BLaER1 treated with 17β-estradiol and CSF1 and Interleukin-3, amounts not matched to agents 10 nM and 100 nM (cell line): ENCODE data around the gene ZC3H12D.
A peak's percentile ranks its signal among the peaks of the same experiment; 100 is the strongest.

Experiments used
- H3K27ac ChIP-seq, 11 experiments: shearing (Covaris generic); formaldehyde crosslinking; 2 replicates each; pipeline ENCODE4 v1.8.1; 2022
- H3K27me3 ChIP-seq, 11 experiments: shearing (Covaris generic); formaldehyde crosslinking; 2 replicates each; pipeline ENCODE4 v1.8.1; 2022
- H3K36me3 ChIP-seq, 11 experiments: shearing (Covaris generic); formaldehyde crosslinking; 2 replicates each; pipeline ENCODE4 v1.8.1; 2022
- H3K4me1 ChIP-seq, 10 experiments: shearing (Covaris generic); formaldehyde crosslinking; 2 replicates each; pipeline ENCODE4 v1.8.1; 2022
- H3K4me2 ChIP-seq, 11 experiments: shearing (Covaris generic); formaldehyde crosslinking; 2 replicates each; pipeline ENCODE4 v1.8.1; 2022
- H3K4me3 ChIP-seq, 10 experiments: shearing (Covaris generic); formaldehyde crosslinking; 2 replicates each; pipeline ENCODE4 v1.8.1; 2022
- H3K9ac ChIP-seq, 11 experiments: shearing (Covaris generic); formaldehyde crosslinking; 2 replicates each; pipeline ENCODE4 v1.8.1; 2022
- H3K9me3 ChIP-seq, 11 experiments: shearing (Covaris generic); formaldehyde crosslinking; replicated peaks in 1 of 11; 2 replicates each; pipeline ENCODE4 v1.8.1; 2022
- H4K20me1 ChIP-seq, 11 experiments: shearing (Covaris generic); formaldehyde crosslinking; 2 replicates each; pipeline ENCODE4 v1.8.1; 2022
- Cebpa-rat ChIP-seq, 11 experiments: shearing (Covaris generic); IDR thresholded peaks; 2 replicates each; pipeline ENCODE4 v1.8.1; 2022

Gene ZC3H12D

GRCh38 chr6:149425224-149425623 is 59.6 kb downstream of the ZC3H12D start:
- Histone ChIP-seq H4K20me1 (no peaks in the 10 kb centered on the region), H3K36me3 (no peaks in the 10 kb centered on the region), H3K4me1 (peaks cover 11 to 50% (median 16%) of the 10 kb centered on the region in 10 experiments; a peak in 17 of 20 replicates), H3K4me2 (peak overlapping the region in 3 of 11 experiments; percentile 80 to 87 (median 87); a peak in 4 of 22 replicates), H3K27me3 (no peaks in the 10 kb centered on the region), H3K4me3 (no peak overlapping the region), H3K9me3 (no peaks in the 10 kb centered on the region), H3K27ac (peak overlapping the region in 2 of 11 experiments; percentile 77 to 90; a peak in 2 of 22 replicates), H3K9ac (peak overlapping the region in 1 of 11 experiments; percentile 76; a peak in 1 of 22 replicates)
- no peak for TF ChIP-seq Cebpa-rat (IDR thresholded peaks at IDR 0.05)

- Histone ChIP-seq H4K20me1 (no peaks in the 10 kb centered on the region), H3K4me1 (peaks cover 11 to 56% (median 16%) of the 10 kb centered on the region in 10 experiments; a peak in 17 of 20 replicates), H3K9ac (peak overlapping the region in 3 of 11 experiments; percentile 56 to 76 (median 67); a peak in 6 of 22 replicates), H3K4me3 (no peak overlapping the region), H3K27ac (peak overlapping the region in 3 of 11 experiments; percentile 69 to 90 (median 77); a peak in 7 of 22 replicates), H3K9me3 (no peaks in the 10 kb centered on the region), H3K27me3 (no peaks in the 10 kb centered on the region), H3K4me2 (peak overlapping the region in 10 of 11 experiments; percentile 19 to 87 (median 46); a peak in 17 of 22 replicates), H3K36me3 (no peaks in the 10 kb centered on the region)
- TF ChIP-seq Cebpa-rat (IDR thresholded peaks at IDR 0.05) = no peak
Observed at GRCh38 chr6:149423964-149424440, 60.8 kb downstream of the ZC3H12D start.

GRCh38 chr6:149422581-149422980 is 62.2 kb downstream of the ZC3H12D start:
- H4K20me1 ChIP-seq = no peaks in the 10 kb centered on the region
- no peak for TF ChIP-seq Cebpa-rat (IDR thresholded peaks at IDR 0.05)
- H3K9me3 ChIP-seq = no peaks in the 10 kb centered on the region
- no peaks in the 10 kb centered on the region for H3K36me3 ChIP-seq
- no peaks in the 10 kb centered on the region for H3K27me3 ChIP-seq
- H3K27ac ChIP-seq = peak overlapping the region in 3 of 11 experiments; percentile 69 to 90 (median 77); a peak in 5 of 22 replicates
- H3K4me1 ChIP-seq = peaks cover 11 to 65% (median 16%) of the 10 kb centered on the region in 10 experiments; a peak in 17 of 20 replicates
- 0 out of 20 replicates have a peak overlapping the region, but pooled peaks of 1 of the 10 experiments have one; percentile 1 for H3K4me3 ChIP-seq
- H3K9ac ChIP-seq = peak overlapping the region in 3 of 11 experiments; percentile 56 to 76 (median 67); a peak in 4 of 22 replicates
- peak overlapping the region in 5 of 11 experiments; percentile 32 to 87 (median 80); a peak in 8 of 22 replicates for H3K4me2 ChIP-seq

- H3K4me1 ChIP-seq = peaks cover 11 to 67% (median 16%) of the 10 kb centered on the region in 10 experiments; a peak in 17 of 20 replicates
- no peak overlapping the region for H3K4me2 ChIP-seq
- no peaks in the 10 kb centered on the region for H3K27me3 ChIP-seq
- no peaks in the 10 kb centered on the region for H3K36me3 ChIP-seq
- no peaks in the 10 kb centered on the region for H4K20me1 ChIP-seq
- no peak overlapping the region for H3K27ac ChIP-seq
- peaks cover 0 to 3% (median 0%) of the 10 kb centered on the region in 11 experiments; a peak in 3 of 22 replicates for H3K9me3 ChIP-seq
- H3K9ac ChIP-seq = no peak overlapping the region
- no peak overlapping the region for H3K4me3 ChIP-seq
- TF ChIP-seq Cebpa-rat (IDR thresholded peaks at IDR 0.05) = no peak
Observed at GRCh38 chr6:149421132-149421531, 63.7 kb downstream of the ZC3H12D start.

- Histone ChIP-seq H3K4me3 (no peak overlapping the region), H3K9ac (no peak overlapping the region), H3K27ac (no peak overlapping the region), H3K27me3 (no peaks in the 10 kb centered on the region), H4K20me1 (no peaks in the 10 kb centered on the region), H3K9me3 (peaks cover 0 to 16% (median 1%) of the 10 kb centered on the region in 11 experiments; a peak in 5 of 22 replicates), H3K36me3 (peaks cover 0 to 5% (median 1%) of the 10 kb centered on the region in 11 experiments; a peak in 4 of 22 replicates), H3K4me2 (peak overlapping the region in 2 of 11 experiments; percentile 18 to 56; a peak in 4 of 22 replicates), H3K4me1 (peaks cover 11 to 59% (median 16%) of the 10 kb centered on the region in 10 experiments; a peak in 17 of 20 replicates)
- no peak for TF ChIP-seq Cebpa-rat (IDR thresholded peaks at IDR 0.05)
Observed at GRCh38 chr6:149419696-149420404, 65.0 kb downstream of the ZC3H12D start.

GRCh38 chr6:149414821-149415220 is 70.0 kb downstream of the ZC3H12D start:
- Histone ChIP-seq H4K20me1 (0 out of 22 replicates have a peak, but pooled peaks cover 0 to 8% (median 0%) of the 10 kb centered on the region in 11 experiments), H3K4me3 (no peak overlapping the region), H3K4me1 (peaks cover 0 to 50% (median 10%) of the 10 kb centered on the region in 10 experiments; a peak in 12 of 20 replicates), H3K9ac (no peak overlapping the region), H3K36me3 (peaks cover 22 to 54% (median 36%) of the 10 kb centered on the region in 11 experiments), H3K4me2 (no peak overlapping the region), H3K27me3 (no peaks in the 10 kb centered on the region), H3K27ac (no peak overlapping the region), H3K9me3 (peaks cover 0 to 16% (median 4%) of the 10 kb centered on the region in 11 experiments; a peak in 5 of 22 replicates)
- TF ChIP-seq Cebpa-rat (IDR thresholded peaks at IDR 0.05) = no peak

- Histone ChIP-seq H4K20me1 (peaks cover 0 to 12% (median 0%) of the 10 kb centered on the region in 11 experiments; a peak in 1 of 22 replicates), H3K27ac (no peak overlapping the region), H3K27me3 (no peaks in the 10 kb centered on the region), H3K4me1 (peaks cover 0 to 42% (median 10%) of the 10 kb centered on the region in 10 experiments; a peak in 12 of 20 replicates), H3K36me3 (peaks cover 30 to 63% (median 44%) of the 10 kb centered on the region in 11 experiments), H3K4me2 (no peak overlapping the region), H3K4me3 (no peak overlapping the region), H3K9me3 (peaks cover 0 to 16% (median 4%) of the 10 kb centered on the region in 11 experiments; a peak in 5 of 22 replicates), H3K9ac (no peak overlapping the region)
- TF ChIP-seq Cebpa-rat (IDR thresholded peaks at IDR 0.05) = no peak
Observed at GRCh38 chr6:149414009-149414408, 70.8 kb downstream of the ZC3H12D start.

- Histone ChIP-seq H3K4me1 (peaks cover 0 to 46% (median 10%) of the 10 kb centered on the region in 10 experiments; a peak in 14 of 20 replicates), H3K9ac (no peak overlapping the region), H3K4me2 (no peak overlapping the region), H3K27me3 (no peaks in the 10 kb centered on the region), H3K27ac (no peak overlapping the region), H3K4me3 (no peak overlapping the region), H3K9me3 (peaks cover 0 to 9% (median 0%) of the 10 kb centered on the region in 11 experiments; a peak in 2 of 22 replicates), H4K20me1 (peaks cover 0 to 14% (median 0%) of the 10 kb centered on the region in 11 experiments; a peak in 1 of 22 replicates), H3K36me3 (peaks cover 49 to 90% (median 61%) of the 10 kb centered on the region in 11 experiments)
- no peak for TF ChIP-seq Cebpa-rat (IDR thresholded peaks at IDR 0.05)
Observed at GRCh38 chr6:149410557-149410956, 74.3 kb downstream of the ZC3H12D start.
